ENCODE measurements around the gene RDH14.

RDH14 gene

GRCh38 chr2:18522484-18523146 is 37.8 kb downstream of the RDH14 start:
- no peak for DNase-seq (ENCODE audit: low read depth, low spot score)

- DNase-seq (ENCODE audit: low read depth, low spot score) = peak; percentile 40
Observed at GRCh38 chr2:18520451-18521425, 39.7 kb downstream of the RDH14 start.

DNA sequence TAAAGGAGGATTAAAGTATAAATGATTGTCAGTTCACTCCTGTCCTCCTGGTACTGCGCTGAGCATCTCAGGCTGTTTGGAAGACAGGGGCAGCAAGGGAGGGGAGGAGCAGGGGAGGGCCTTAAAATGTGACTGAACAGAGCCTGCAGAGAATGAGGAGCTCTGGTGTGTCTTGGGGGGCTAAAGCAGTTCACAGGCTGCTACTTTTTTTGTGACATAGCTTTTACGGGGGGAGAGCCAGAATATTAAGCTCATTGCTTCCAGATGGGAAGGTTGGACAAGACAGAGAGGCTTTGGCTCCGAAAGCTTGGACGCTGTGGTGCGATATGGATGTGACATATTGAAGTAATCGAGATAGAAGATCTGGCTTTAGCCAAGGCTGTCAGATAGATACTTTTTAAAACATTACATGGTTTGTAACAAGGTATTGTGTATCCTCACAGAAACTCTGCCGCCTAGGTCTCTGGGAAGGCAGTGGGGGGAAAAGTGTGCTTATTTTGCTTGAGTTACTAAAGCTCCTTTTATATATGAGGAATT is 40.5 kb downstream of the RDH14 start:
- no peak for DNase-seq (ENCODE audit: low read depth, low spot score)

DNA sequence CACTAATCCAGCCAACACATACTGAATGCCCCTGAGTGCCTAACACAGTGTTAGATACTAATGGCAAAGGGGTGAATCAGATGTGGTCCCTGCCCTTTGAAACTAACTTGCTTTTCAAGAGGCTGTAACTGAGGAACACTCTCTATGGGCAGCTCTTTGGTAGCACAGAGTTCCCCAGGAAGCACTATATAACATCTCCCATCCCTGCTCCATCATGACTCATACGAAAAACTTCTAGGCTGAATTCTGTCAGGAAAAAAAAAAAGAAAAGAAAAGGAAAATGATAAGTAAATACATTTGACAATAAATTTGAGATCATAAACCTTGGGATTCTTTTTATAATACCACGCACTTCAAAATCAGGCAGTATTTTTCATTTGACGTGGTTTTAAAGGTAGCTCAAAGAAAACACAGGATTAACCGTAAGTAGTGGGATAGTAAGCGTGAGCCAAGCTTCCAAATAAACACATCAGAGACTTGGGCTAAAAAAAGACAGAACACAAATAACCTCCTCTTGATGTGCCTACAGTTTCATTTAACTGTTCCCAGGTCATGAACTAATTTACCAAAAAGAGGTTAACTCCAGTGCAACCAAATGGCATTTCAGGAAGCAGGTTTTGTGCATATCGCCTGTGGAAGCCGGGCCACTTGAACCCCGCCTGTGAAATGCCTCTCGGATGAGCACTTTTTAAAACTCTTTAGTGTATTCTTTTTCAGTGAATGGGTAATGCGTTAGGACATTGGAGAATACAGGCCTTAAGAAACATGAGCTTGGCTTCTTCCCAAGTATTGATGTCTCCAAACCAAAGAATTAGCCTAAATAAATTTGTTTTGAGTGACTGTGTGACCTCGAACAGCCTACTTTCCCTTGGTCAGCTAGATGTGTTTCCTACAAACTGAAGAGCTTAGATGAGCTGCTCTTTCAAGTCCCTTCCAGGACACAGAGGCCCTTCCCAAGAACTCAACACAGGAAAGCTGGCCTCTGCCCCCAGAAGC is 42.0 kb downstream of the RDH14 start:
- DNase-seq (ENCODE audit: low read depth, low spot score) = no peak

- no peak for DNase-seq (ENCODE audit: low read depth, low spot score)
Observed at GRCh38 chr2:18517386-18517785, 43.1 kb downstream of the RDH14 start.

DNA sequence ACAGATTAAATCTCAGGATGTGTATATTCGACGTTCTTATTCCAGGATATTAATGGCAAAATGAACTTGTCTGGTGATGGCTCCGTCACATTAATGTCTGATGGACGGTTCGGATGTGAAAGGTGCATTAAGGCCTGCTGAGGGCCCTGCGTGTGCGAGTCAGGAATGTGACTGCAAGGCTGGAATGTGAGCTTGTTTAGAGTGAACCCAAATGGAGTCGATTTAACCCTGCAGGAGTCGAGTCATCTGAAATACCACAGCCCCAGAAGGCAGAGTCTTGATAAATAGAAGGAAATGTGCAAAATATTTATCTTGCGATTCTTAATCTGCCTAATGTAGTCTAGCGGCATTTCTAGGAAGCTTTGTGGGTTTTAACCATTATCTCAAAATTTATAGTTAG is 44.3 kb downstream of the RDH14 start:
- DNase-seq (ENCODE audit: low read depth, low spot score) = no peak

DNA sequence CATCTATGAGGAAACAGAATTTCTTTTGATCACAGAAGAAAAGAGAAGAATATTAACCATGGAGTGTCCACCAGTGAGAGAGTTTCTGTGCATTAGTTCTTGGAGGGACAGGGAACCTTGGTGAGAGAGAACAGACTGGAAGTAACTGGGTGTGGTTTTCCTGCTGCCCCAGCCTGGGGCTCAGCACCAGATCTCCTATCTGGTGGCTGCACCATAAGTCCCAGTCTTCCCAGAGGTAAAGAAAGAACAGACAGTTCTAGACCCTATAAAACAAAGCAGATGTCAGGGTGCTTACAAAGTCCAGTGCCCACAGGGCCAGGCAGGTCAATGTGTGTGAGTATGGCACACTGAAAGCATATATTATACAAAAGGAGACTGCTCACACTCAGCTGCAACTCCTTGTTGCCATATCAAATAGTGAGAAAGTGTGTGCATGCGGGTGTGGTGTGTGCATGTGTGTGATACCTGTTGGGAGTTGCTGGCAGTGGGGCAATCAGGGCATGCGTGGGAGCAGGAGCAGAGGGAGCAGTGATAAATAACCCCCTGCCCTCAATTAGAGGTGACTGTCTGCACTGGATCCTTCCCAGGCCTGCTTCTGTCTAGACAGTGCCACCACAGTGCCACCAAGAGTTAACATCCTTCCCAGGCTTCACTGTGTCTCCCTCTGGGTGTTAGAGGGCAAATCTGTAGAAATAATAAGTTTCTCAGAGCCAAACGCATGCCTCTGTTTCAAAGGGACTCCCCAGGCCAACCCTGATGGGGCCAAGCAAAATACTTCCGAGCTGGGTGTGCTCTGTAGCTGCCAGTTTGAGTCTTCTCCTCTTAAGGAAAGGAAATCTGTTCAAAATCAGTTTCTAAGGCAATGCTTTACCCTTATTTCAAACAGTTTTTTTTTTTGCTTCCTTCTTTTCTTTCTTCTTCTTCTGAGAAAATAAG is 45.7 kb downstream of the RDH14 start:
- DNase-seq (ENCODE audit: low read depth, low spot score) = no peak

- DNase-seq (ENCODE audit: low read depth, low spot score) = no peak
Observed at GRCh38 chr2:18510775-18511174, 49.7 kb downstream of the RDH14 start.

- no peak for DNase-seq (ENCODE audit: low read depth, low spot score)
Observed at GRCh38 chr2:18506883-18507509, 53.5 kb downstream of the RDH14 start.

GRCh38 chr2:18505703-18506341 is 54.6 kb downstream of the RDH14 start:
- DNase-seq (ENCODE audit: low read depth, low spot score) = no peak

All from activated naive CD8-positive, alpha-beta T cell treated with anti-CD3 and anti-CD28 coated beads, Interleukin-2, amount 50 U/mL, for 16 hours (primary cell).